K562 (cell line): ENCODE results near the gene RNF2. TPM values are rescaled to one million over a fixed set of nuclear protein-coding genes. Genes with fewer than 3 reads are reported as not detected.

ENCODE experiments used
- ATAC-seq: fragments of 200-7000 bp; cut with Tn5 transposase; 3 replicates; pipeline ENCODE4 v1.9.1; 2020; ENCODE audit warnings: moderate library complexity
- BruUV-seq: library from RNA; stranded (reverse); fragments of 400-500 nt; replicated peaks from 2 replicates; lab custom pipeline; 2021; lab: Mats Ljungman, UMichigan
- CTCF ChIA-PET: fragments of 300-600 bp; formaldehyde crosslinking; extraction: SDS; loops from one replicate; lab custom pipeline; 2021; ENCODE audit warnings: low intra/inter-chr PET ratio; lab: Yijun Ruan, JAX
- POLR2A ChIA-PET: fragments of 300-600, 350-650 bp; sonication (Branson Sonifier 250); formaldehyde crosslinking; extraction: SDS; loops from one replicate; lab custom pipeline; 2021; ENCODE audit warnings: antibody characterized with exemption, inconsistent platforms; lab: Yijun Ruan, JAX
- DNase-seq, 4 experiments: peaks; one replicate each; pipeline versions ENCODE4 v3.0.0 to v3.0.0-alpha.2; 2011 to 2018; ENCODE audit warnings: low spot score in 3 of 4, mixed read lengths in 3 of 4; ENCODE audit errors: extremely low read depth in 1 of 4
- FAIRE-seq: peaks from 2 replicates; lab custom pipeline; 2011; peaks lifted over from hg19 to GRCh38; lab: Jason Lieb, UNC
- H2AFZ ChIP-seq: 2 replicates; pipeline ENCODE4 v1.6.0; 2011; ENCODE audit warnings: low read depth, low read length, control low read depth, inconsistent platforms
- H3K27ac ChIP-seq: fragments of 200-600 bp; 3 replicates; pipeline ENCODE4 v1.8.0; 2011; ENCODE audit warnings: low read depth, mild to moderate bottlenecking, control low read depth, inconsistent platforms, low read length, moderate library complexity, mixed read lengths; ENCODE audit errors: extremely low read depth
- H3K27me3 ChIP-seq, 2 experiments: fragments of 300-600 bp in 1 of 2; 2 replicates in 1 of 2; 3 replicates in 1 of 2; pipeline versions ENCODE4 v1.6.0 to v1.8.0; 2011; ENCODE audit warnings: inconsistent platforms in 2 of 2, low read length in 2 of 2, mild to moderate bottlenecking in 1 of 2, mixed read lengths in 1 of 2, moderate library complexity in 1 of 2; ENCODE audit not compliant: control insufficient read depth in 2 of 2, insufficient read depth in 2 of 2
- H3K36me3 ChIP-seq: fragments of 300-600 bp; 3 replicates; pipeline ENCODE4 v1.8.0; 2011; ENCODE audit warnings: mild to moderate bottlenecking, low read length, inconsistent platforms; ENCODE audit not compliant: control insufficient read depth, insufficient read depth
- H3K4me1 ChIP-seq, 2 experiments: fragments of 200-600 bp in 1 of 2; replicated peaks in 1 of 2; 2 replicates in 1 of 2; 3 replicates in 1 of 2; pipeline versions ENCODE4 v1.5.1 to v1.8.0; 2011; ENCODE audit warnings: inconsistent platforms in 2 of 2, low read length in 2 of 2, mild to moderate bottlenecking in 1 of 2, mixed read lengths in 1 of 2, moderate library complexity in 1 of 2; ENCODE audit not compliant: control insufficient read depth in 2 of 2, insufficient read depth in 2 of 2
- H3K4me2 ChIP-seq: 2 replicates; pipeline ENCODE4 v1.6.1; 2011; ENCODE audit warnings: low read length, control low read depth, inconsistent platforms, mixed read lengths; ENCODE audit not compliant: insufficient read depth
- H3K4me3 ChIP-seq: fragments of 200-600 bp; sonication (generic), shearing (Covaris generic); 2 replicates; pipeline ENCODE4 v1.5.1; 2016; ENCODE audit warnings: control low read depth, inconsistent platforms
- H3K79me2 ChIP-seq: fragments of 200-600 bp; 3 replicates; pipeline ENCODE4 v1.8.0; 2011; ENCODE audit warnings: low read length, inconsistent platforms; ENCODE audit not compliant: control insufficient read depth, insufficient read depth
- H3K9ac ChIP-seq, 2 experiments: 2 replicates each; pipeline versions ENCODE4 v1.6.0 to v1.6.1; 2011; ENCODE audit warnings: low read depth in 2 of 2, low read length in 2 of 2, control low read depth in 1 of 2, inconsistent platforms in 1 of 2, mild to moderate bottlenecking in 1 of 2, mixed read lengths in 1 of 2; ENCODE audit not compliant: insufficient read depth in 1 of 2
- H3K9me1 ChIP-seq: one replicate; pipeline ENCODE4 v1.6.0; 2011; ENCODE audit warnings: inconsistent platforms, mild to moderate bottlenecking, low read length, moderate library complexity; ENCODE audit not compliant: control insufficient read depth, insufficient read depth
- H3K9me3 ChIP-seq: replicated peaks from 2 replicates; pipeline ENCODE4 v1.5.1; 2011; ENCODE audit warnings: low read depth, low read length, inconsistent platforms; ENCODE audit not compliant: control insufficient read depth, insufficient read depth
- H4K20me1 ChIP-seq: replicated peaks from 2 replicates; pipeline ENCODE4 v1.6.1; 2011; ENCODE audit warnings: low read length, inconsistent platforms, mixed read lengths; ENCODE audit not compliant: control insufficient read depth, insufficient read depth
- ATF3 ChIP-seq, 2 experiments: fragments of 450-650 bp in 1 of 2; sonication (generic) in 1 of 2; formaldehyde crosslinking in 1 of 2; IDR thresholded peaks in 1 of 2; conservative IDR thresholded peaks in 1 of 2; 2 replicates each; pipeline versions ENCODE4 v1.6.1 to v1.8.1; 2016 to 2023; ENCODE audit warnings: mild to moderate bottlenecking in 2 of 2, moderate library complexity in 2 of 2, inconsistent platforms in 1 of 2, missing genetic modification reagents in 1 of 2
- CBX3 ChIP-seq, 2 experiments: IDR thresholded peaks; 1 replicate in 1 of 2; 2 replicates in 1 of 2; pipeline ENCODE4 v1.6.1; 2012; ENCODE audit warnings: inconsistent platforms in 2 of 2, low read length in 2 of 2, borderline replicate concordance in 1 of 2, control low read depth in 1 of 2
- CBX5 ChIP-seq: IDR thresholded peaks from 2 replicates; pipeline ENCODE4 v1.6.1; 2014; ENCODE audit warnings: low read depth, borderline replicate concordance
- DEAF1 ChIP-seq: fragments of 450-650 bp; formaldehyde crosslinking; IDR thresholded peaks from 2 replicates; pipeline ENCODE4 v1.4.0; 2020; ENCODE audit warnings: mild to moderate bottlenecking, moderate library complexity
- TRIM28 ChIP-seq: fragments of 450-650 bp; IDR thresholded peaks from 2 replicates; pipeline ENCODE4 v1.6.1; 2017
- ZFP36 ChIP-seq: fragments of 150-350 bp; IDR thresholded peaks from 2 replicates; pipeline ENCODE4 v1.6.1; 2018; ENCODE audit warnings: low read length, low read depth; ENCODE audit not compliant: partially characterized antibody
- ZNF280A ChIP-seq: fragments of 450-650 bp; IDR thresholded peaks from 2 replicates; pipeline ENCODE4 v1.6.1; 2018; ENCODE audit warnings: mild to moderate bottlenecking, low read depth; ENCODE audit not compliant: partially characterized antibody
- WGBS: fragments of 100-300 bp; shearing (Covaris generic); methylation state at CpG from one replicate; pipeline ENCODE4 v1.1.6; 2016; ENCODE audit warnings: low coverage, mixed read lengths; ENCODE audit not compliant: insufficient coverage; ENCODE audit errors: missing lambda C conversion rate; 5-methylcytosine and 5-hydroxymethylcytosine counted together
- in situ Hi-C: fragments of 300-500 bp; cut with MboI; formaldehyde crosslinking; loops from 4 replicates; pipeline ENCODE4 v1.15.0; 2018; ENCODE audit warnings: inconsistent platforms, mixed read lengths
- intact Hi-C: fragments of 100-400 bp; cut with micrococcal nuclease; formaldehyde crosslinking; loops from 2 replicates; pipeline ENCODE4 v1.14.2; 2022
- polyA plus RNA-seq, 8 experiments: library from polyadenylated mRNA; depleted of rRNA in 4 of 8; stranded (reverse) in 5 of 8; unstranded in 3 of 8; fragments of >200 nt; fragmentation: Nextera tagmentation in 2 of 8; fragmentation: Illumina TruSeq in 1 of 8; extraction: Ambion mirVana in 2 of 8; extraction: Trizol in 1 of 8; gene quantifications; 2 replicates each; pipeline versions ENCODE4 v1.2.1 to v1.2.3, GENCODE V29; 2011 to 2014; ENCODE audit warnings: inconsistent platforms in 1 of 8, missing spikeins in 1 of 8
- total RNA-seq, 7 experiments: library from RNA; depleted of rRNA in 6 of 7; stranded (reverse); fragments of >200 nt in 6 of 7; fragmentation: Illumina TruSeq in 2 of 7; extraction: Trizol in 2 of 7; gene quantifications; 2 replicates each; pipeline versions ENCODE4 v1.2.1 to v1.2.3, GENCODE V29; 2011 to 2021; ENCODE audit warnings: low replicate concordance in 1 of 7

The RNF2 gene
- total and polyA plus RNA-seq, 9 of the 15 experiments (the other 6 are each of a cell fraction or from before 2014, with no cell fraction given): 7.1 to 66.5 (median 32.9) TPM

- CTCF ChIA-PET: no interaction called here
- H3K9me1 ChIP-seq: no peaks in the 10 kb centered on the region
- H4K20me1 ChIP-seq: no peaks in the 10 kb centered on the region
- TF ChIP-seq ZNF280A (peak; percentile 70), CBX3 (IDR thresholded peaks at IDR 0.05; ENCODE audit: borderline replicate concordance in 1 of 2, low read length in 2 of 2) (peak in 1 of 2 experiments; percentile 90; a peak in 1 of 3 replicates), ATF3 (IDR thresholded peaks at IDR 0.05) (no peak), ATF3 (CRISPR knock-in tag; conservative IDR thresholded peaks at IDR 0.05) (no peak), CBX5 (peak; percentile 97), DEAF1 (CRISPR knock-in tag) (no peak), ZFP36 (peak; percentile 54), TRIM28 (peak; percentile 80)
- TF ChIP-seq, all 486 proteins: peak for 5
- Histone ChIP-seq H3K4me1 (no peaks in the 10 kb centered on the region), H2AFZ (no peak overlapping the region), H3K9me3 (peaks cover 8% of the 10 kb centered on the region), H3K27me3 (no peaks in the 10 kb centered on the region), H3K4me3 (no peak overlapping the region), H3K27ac (no peak overlapping the region), H3K79me2 (no peaks in the 10 kb centered on the region), H3K9ac (no peak overlapping the region), H3K4me2 (no peak overlapping the region), H3K36me3 (no peaks in the 10 kb centered on the region)
- intact Hi-C loops (no loop called here), in situ Hi-C loops (no loop called here)
- WGBS: 28% methylated on average over 4 of the region's 4 CpGs
- POLR2A ChIA-PET: interaction anchor here (0.7 kb wide), 1 partner anchor 19 kb away, joined by 3 read pairs; no protein-coding TSS in a partner anchor
- DNase-seq (no peak), FAIRE-seq (no peak), ATAC-seq (no peak)
- BruUV-seq: no TSS peak
Observed at GRCh38 chr1:185027252-185027882, 18.0 kb upstream of the RNF2 start.
